H9 (cell line): ENCODE results near the gene PPP3CB. TPM values are rescaled to one million over a fixed set of nuclear protein-coding genes. Genes with fewer than 3 reads are reported as not detected.

Experiments
- DNase-seq: peaks from one replicate; pipeline ENCODE4 v3.0.0-alpha.2; 2017
- H2AFZ ChIP-seq: one replicate; pipeline ENCODE4 v1.6.1; 2013; ENCODE audit warnings: mild to moderate bottlenecking, low read length, control low read depth, moderate library complexity
- H2AK5ac ChIP-seq: 2 replicates; pipeline ENCODE4 v1.6.1; 2013; ENCODE audit warnings: low read length, control low read depth, mixed read lengths; ENCODE audit not compliant: insufficient read length
- H2BK120ac ChIP-seq: one replicate; pipeline ENCODE4 v1.6.1; 2013; ENCODE audit warnings: low read depth, mild to moderate bottlenecking, low read length, control low read depth, inconsistent platforms; ENCODE audit not compliant: poor library complexity, severe bottlenecking
- H2BK12ac ChIP-seq: 2 replicates; pipeline ENCODE4 v1.6.1; 2013; ENCODE audit warnings: low read length, control low read depth, mixed read lengths, low read depth; ENCODE audit not compliant: insufficient read length
- H2BK15ac ChIP-seq: 2 replicates; pipeline ENCODE4 v1.6.1; 2013; ENCODE audit warnings: low read depth, low read length, control low read depth
- H2BK20ac ChIP-seq: one replicate; pipeline ENCODE4 v1.6.1; 2013; ENCODE audit warnings: low read depth, mild to moderate bottlenecking, low read length, control low read depth, inconsistent platforms; ENCODE audit not compliant: poor library complexity, severe bottlenecking
- H2BK5ac ChIP-seq: 2 replicates; pipeline ENCODE4 v1.6.1; 2013; ENCODE audit warnings: low read length, control low read depth, mixed read lengths; ENCODE audit not compliant: insufficient read length
- H3K14ac ChIP-seq: 2 replicates; pipeline ENCODE4 v1.6.1; 2013; ENCODE audit warnings: low read length, control low read depth; ENCODE audit not compliant: insufficient read depth
- H3K18ac ChIP-seq: 2 replicates; pipeline ENCODE4 v1.6.1; 2013; ENCODE audit warnings: low read depth, mild to moderate bottlenecking, mixed read lengths, low read length, control low read depth; ENCODE audit not compliant: insufficient read length
- H3K23ac ChIP-seq: 2 replicates; pipeline ENCODE4 v1.6.1; 2013; ENCODE audit warnings: low read length, control low read depth, mixed read lengths, low read depth; ENCODE audit not compliant: insufficient read length
- H3K23me2 ChIP-seq: 2 replicates; pipeline ENCODE4 v1.6.1; 2013; ENCODE audit warnings: low read depth, mild to moderate bottlenecking, mixed read lengths, low read length, control low read depth; ENCODE audit not compliant: insufficient read length, poor library complexity, severe bottlenecking
- H3K27ac ChIP-seq: 2 replicates; pipeline ENCODE4 v1.5.1; 2013; ENCODE audit warnings: low read length, control low read depth, mixed read lengths, low read depth; ENCODE audit not compliant: insufficient read length
- H3K27me3 ChIP-seq: 2 replicates; pipeline ENCODE4 v1.6.1; 2013; ENCODE audit warnings: low read length, control low read depth, inconsistent platforms; ENCODE audit not compliant: insufficient read depth
- H3K4ac ChIP-seq: 2 replicates; pipeline ENCODE4 v1.6.1; 2013; ENCODE audit warnings: low read depth, mild to moderate bottlenecking, control low read depth, inconsistent platforms, low read length, moderate library complexity
- H3K4me1 ChIP-seq: 2 replicates; pipeline ENCODE4 v1.6.1; 2013; ENCODE audit warnings: low read length, control low read depth, inconsistent platforms; ENCODE audit not compliant: insufficient read depth
- H3K4me2 ChIP-seq: 2 replicates; pipeline ENCODE4 v1.6.1; 2013; ENCODE audit warnings: low read length, control low read depth, mixed read lengths; ENCODE audit not compliant: insufficient read length, insufficient read depth
- H3K56ac ChIP-seq: 2 replicates; pipeline ENCODE4 v1.6.1; 2013; ENCODE audit warnings: low read depth, mild to moderate bottlenecking, mixed read lengths, low read length, control low read depth; ENCODE audit not compliant: insufficient read length
- H3K79me1 ChIP-seq: 2 replicates; pipeline ENCODE4 v1.6.1; 2013; ENCODE audit warnings: low read depth, mild to moderate bottlenecking, moderate library complexity, low read length, control low read depth, inconsistent platforms; ENCODE audit not compliant: insufficient read depth, poor library complexity, severe bottlenecking
- H3K79me2 ChIP-seq: 2 replicates; pipeline ENCODE4 v1.6.1; 2013; ENCODE audit warnings: low read length, control low read depth, inconsistent platforms; ENCODE audit not compliant: insufficient read depth
- H3K9ac ChIP-seq: 2 replicates; pipeline ENCODE4 v1.6.1; 2013; ENCODE audit warnings: low read length, control low read depth, mixed read lengths; ENCODE audit not compliant: insufficient read length; ENCODE audit errors: extremely low read depth
- H3K9me3 ChIP-seq: one replicate; pipeline ENCODE4 v1.6.1; 2013; ENCODE audit warnings: low read depth, low read length, inconsistent platforms; ENCODE audit not compliant: control insufficient read depth
- H3T11ph ChIP-seq: one replicate; pipeline ENCODE4 v1.6.1; 2013; ENCODE audit warnings: mild to moderate bottlenecking, low read length, control low read depth, inconsistent platforms
- H4K20me1 ChIP-seq: one replicate; pipeline ENCODE4 v1.6.1; 2013; ENCODE audit not compliant: control insufficient read depth, insufficient read length, insufficient read depth
- H4K5ac ChIP-seq: 2 replicates; pipeline ENCODE4 v1.6.1; 2013; ENCODE audit warnings: low read depth, mild to moderate bottlenecking, mixed read lengths, low read length, control low read depth; ENCODE audit not compliant: insufficient read length
- H4K8ac ChIP-seq: replicated peaks from 2 replicates; pipeline ENCODE4 v1.6.1; 2013; ENCODE audit warnings: low read length, control low read depth, mixed read lengths, low read depth; ENCODE audit not compliant: insufficient read length
- H4K91ac ChIP-seq: 2 replicates; pipeline ENCODE4 v1.6.1; 2013; ENCODE audit warnings: low read depth, mild to moderate bottlenecking, moderate library complexity, mixed read lengths, low read length, control low read depth; ENCODE audit not compliant: insufficient read length
- H3K27ac Mint-ChIP-seq, 3 experiments: 2 replicates in 2 of 3; 3 replicates in 1 of 3; pipeline ENCODE4 v1.8.0; 2020 to 2021; ENCODE audit warnings: mixed read lengths in 3 of 3, mild to moderate bottlenecking in 1 of 3, moderate library complexity in 1 of 3
- H3K27me3 Mint-ChIP-seq: 2 replicates; pipeline ENCODE4 v1.8.0; 2021; ENCODE audit warnings: low read depth, mild to moderate bottlenecking, moderate library complexity, mixed read lengths
- H3K36me3 Mint-ChIP-seq, 3 experiments: 2 replicates in 2 of 3; 3 replicates in 1 of 3; pipeline ENCODE4 v1.8.0; 2020 to 2021; ENCODE audit warnings: low read depth in 3 of 3, mixed read lengths in 3 of 3; ENCODE audit not compliant: insufficient read depth in 1 of 3
- H3K4me1 Mint-ChIP-seq, 2 experiments: 2 replicates each; pipeline ENCODE4 v1.8.0; 2020; ENCODE audit warnings: mixed read lengths in 2 of 2
- H3K4me3 Mint-ChIP-seq, 2 experiments: 2 replicates in 1 of 2; 3 replicates in 1 of 2; pipeline ENCODE4 v1.8.0; 2020 to 2021; ENCODE audit warnings: mild to moderate bottlenecking in 2 of 2, mixed read lengths in 2 of 2, moderate library complexity in 1 of 2
- H3K9me3 Mint-ChIP-seq, 2 experiments: 2 replicates in 1 of 2; 3 replicates in 1 of 2; pipeline ENCODE4 v1.8.0; 2020; ENCODE audit warnings: mild to moderate bottlenecking in 2 of 2, mixed read lengths in 2 of 2, moderate library complexity in 1 of 2
- WGBS: extraction: QIAGEN DNeasy Blood & Tissue Kit; methylation state at CpG from one replicate; pipeline ENCODE4 v1.1.7; 2013; ENCODE audit warnings: missing lambda C conversion rate, low lambda C conversion rate, mixed read lengths; ENCODE audit not compliant: insufficient read length; ENCODE audit errors: extremely low coverage; 5-methylcytosine and 5-hydroxymethylcytosine counted together
- total RNA-seq: library from RNA; stranded (reverse); gene quantifications from 2 replicates; pipeline ENCODE4 v1.2.1, GENCODE V29; 2021
- TF ChIP-seq, protein P1 (sequence below): fragments of 200-600 bp; sonication (generic); conservative IDR thresholded peaks from 3 replicates; pipeline ENCODE4 v1.8.0; 2021; ENCODE audit warnings: antibody characterized with exemption, mild to moderate bottlenecking

The PPP3CB gene
- total RNA-seq, 1 experiment from 2014 or later, result 37.3 TPM

DNA sequence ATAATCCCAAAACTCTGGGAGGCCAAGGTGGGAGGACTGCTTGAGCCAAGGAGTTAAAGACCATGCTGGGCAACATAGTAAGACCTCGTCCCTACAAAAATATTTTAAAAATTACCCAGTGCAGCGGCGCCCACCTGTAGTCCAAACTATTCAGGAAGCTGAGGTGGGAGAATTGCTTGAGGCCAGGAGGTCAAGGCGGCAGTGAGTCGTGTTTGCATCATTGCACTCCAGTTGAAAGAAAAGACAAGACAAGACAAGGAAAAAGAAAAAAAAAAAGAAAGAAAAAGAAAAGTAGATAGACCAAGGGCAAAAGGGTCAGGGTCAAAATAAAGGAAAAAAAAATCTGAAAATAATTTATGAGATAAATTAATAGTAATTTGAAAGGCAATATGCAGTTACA, 87.8 kb downstream of the PPP3CB start:
- Histone ChIP-seq H3K27me3 (no peaks in the 10 kb centered on the region), H3T11ph (no peak overlapping the region), H2AFZ (no peak overlapping the region), H3K9me3 (no peaks in the 10 kb centered on the region), H3K14ac (no peak overlapping the region), H4K20me1 (no peaks in the 10 kb centered on the region), H2BK12ac (no peak overlapping the region), H3K4me1 (no peaks in the 10 kb centered on the region), H4K91ac (no peak overlapping the region), H3K4ac (no peak overlapping the region), H2BK5ac (no peak overlapping the region), H3K79me2 (peaks cover 11% of the 10 kb centered on the region; the same call in 1 of the 2 replicates), H3K27ac (no peak overlapping the region), H4K8ac (no peak overlapping the region), H2BK20ac (no peak overlapping the region), H3K18ac (no peak overlapping the region), H3K79me1 (peaks cover 8% of the 10 kb centered on the region), H3K9ac (no peak overlapping the region), H4K5ac (no peak overlapping the region), H2AK5ac (no peak overlapping the region), H3K23ac (no peak overlapping the region), H2BK15ac (no peak overlapping the region), H3K23me2 (peaks cover 4% of the 10 kb centered on the region), H3K4me2 (no peak overlapping the region), H3K56ac (no peak overlapping the region), H2BK120ac (no peak overlapping the region)
- Mint-ChIP-seq H3K27me3 (no peaks in the 10 kb centered on the region), H3K4me1 (peaks cover 12 to 21% of the 10 kb centered on the region in 2 experiments), H3K36me3 (peaks cover 0 to 13% (median 0%) of the 10 kb centered on the region in 3 experiments; a peak in 3 of 7 replicates), H3K9me3 (no peaks in the 10 kb centered on the region), H3K4me3 (no peak overlapping the region), H3K27ac (peak overlapping the region in 2 of 3 experiments; percentile 12 to 17; a peak in 3 of 7 replicates)
- DNase-seq, result no peak
- WGBS, result no CpG with 5 or more reads among the region's 5 CpGs
- TF ChIP-seq, protein P1, sequence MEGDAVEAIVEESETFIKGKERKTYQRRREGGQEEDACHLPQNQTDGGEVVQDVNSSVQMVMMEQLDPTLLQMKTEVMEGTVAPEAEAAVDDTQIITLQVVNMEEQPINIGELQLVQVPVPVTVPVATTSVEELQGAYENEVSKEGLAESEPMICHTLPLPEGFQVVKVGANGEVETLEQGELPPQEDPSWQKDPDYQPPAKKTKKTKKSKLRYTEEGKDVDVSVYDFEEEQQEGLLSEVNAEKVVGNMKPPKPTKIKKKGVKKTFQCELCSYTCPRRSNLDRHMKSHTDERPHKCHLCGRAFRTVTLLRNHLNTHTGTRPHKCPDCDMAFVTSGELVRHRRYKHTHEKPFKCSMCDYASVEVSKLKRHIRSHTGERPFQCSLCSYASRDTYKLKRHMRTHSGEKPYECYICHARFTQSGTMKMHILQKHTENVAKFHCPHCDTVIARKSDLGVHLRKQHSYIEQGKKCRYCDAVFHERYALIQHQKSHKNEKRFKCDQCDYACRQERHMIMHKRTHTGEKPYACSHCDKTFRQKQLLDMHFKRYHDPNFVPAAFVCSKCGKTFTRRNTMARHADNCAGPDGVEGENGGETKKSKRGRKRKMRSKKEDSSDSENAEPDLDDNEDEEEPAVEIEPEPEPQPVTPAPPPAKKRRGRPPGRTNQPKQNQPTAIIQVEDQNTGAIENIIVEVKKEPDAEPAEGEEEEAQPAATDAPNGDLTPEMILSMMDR, result no peak
